ENCODE measurements around the gene SLCO3A1. TPM values are rescaled to one million over a fixed set of nuclear protein-coding genes. Genes with fewer than 3 reads are reported as not detected.

The SLCO3A1 gene
- total RNA-seq, 2 experiments from 2014 or later, result 29.2 to 29.5 TPM

- Mint-ChIP-seq H3K27ac (no peak overlapping the region), H3K27me3 (peaks cover 3% of the 10 kb centered on the region), H3K4me1 (peaks cover 21% of the 10 kb centered on the region), H3K36me3 (peaks cover 9% of the 10 kb centered on the region), H3K4me3 (no peak overlapping the region), H3K9me3 (no peaks in the 10 kb centered on the region)
- ATAC-seq (ENCODE audit: low read depth) (no peak), DNase-seq (no peak)
- POLR2A ChIA-PET, result no interaction called here
These were observed 25.6 kb downstream of the SLCO3A1 start for GRCh38 chr15:91879158-91879557.

- H3K4me3 Mint-ChIP-seq, result no peak overlapping the region
- DNase-seq (no peak), ATAC-seq (ENCODE audit: low read depth) (no peak)
- peaks cover 7% of the 10 kb centered on the region for H3K36me3 Mint-ChIP-seq
- POLR2A ChIA-PET, result no interaction called here
- H3K27me3 Mint-ChIP-seq, result peaks cover 2% of the 10 kb centered on the region
- H3K27ac Mint-ChIP-seq, result no peak overlapping the region
- no peaks in the 10 kb centered on the region for H3K9me3 Mint-ChIP-seq
- peaks cover 15% of the 10 kb centered on the region for H3K4me1 Mint-ChIP-seq
These were observed 26.9 kb downstream of the SLCO3A1 start for GRCh38 chr15:91880373-91880772.

- ATAC-seq (ENCODE audit: low read depth) (no peak), DNase-seq (no peak)
- Mint-ChIP-seq H3K9me3 (no peaks in the 10 kb centered on the region), H3K27ac (no peak overlapping the region), H3K4me3 (no peak overlapping the region), H3K27me3 (peaks cover 2% of the 10 kb centered on the region), H3K4me1 (peaks cover 18% of the 10 kb centered on the region), H3K36me3 (peaks cover 7% of the 10 kb centered on the region)
- POLR2A ChIA-PET, result no interaction called here
These were observed 28.2 kb downstream of the SLCO3A1 start for GRCh38 chr15:91881569-91882297.

- peaks cover 3% of the 10 kb centered on the region for H3K36me3 Mint-ChIP-seq
- no peak overlapping the region for H3K4me3 Mint-ChIP-seq
- no peaks in the 10 kb centered on the region for H3K27me3 Mint-ChIP-seq
- H3K4me1 Mint-ChIP-seq, result peaks cover 18% of the 10 kb centered on the region
- DNase-seq, result no peak
- H3K27ac Mint-ChIP-seq, result no peak overlapping the region
- no peak for ATAC-seq (ENCODE audit: low read depth)
- H3K9me3 Mint-ChIP-seq, result no peaks in the 10 kb centered on the region
- POLR2A ChIA-PET, result no interaction called here
These were observed 29.5 kb downstream of the SLCO3A1 start for GRCh38 chr15:91882858-91883586.

GRCh38 chr15:91884606-91885005, 31.1 kb downstream of the SLCO3A1 start:
- H3K4me1 Mint-ChIP-seq, result peaks cover 18% of the 10 kb centered on the region
- POLR2A ChIA-PET, result no interaction called here
- no peaks in the 10 kb centered on the region for H3K27me3 Mint-ChIP-seq
- H3K27ac Mint-ChIP-seq, result no peak overlapping the region
- ATAC-seq (ENCODE audit: low read depth) (no peak), DNase-seq (no peak)
- no peak overlapping the region for H3K4me3 Mint-ChIP-seq
- H3K36me3 Mint-ChIP-seq, result no peaks in the 10 kb centered on the region
- no peaks in the 10 kb centered on the region for H3K9me3 Mint-ChIP-seq

- no peak overlapping the region for H3K4me3 Mint-ChIP-seq
- no peaks in the 10 kb centered on the region for H3K36me3 Mint-ChIP-seq
- ATAC-seq (ENCODE audit: low read depth) (no peak), DNase-seq (no peak)
- no peak overlapping the region for H3K27ac Mint-ChIP-seq
- H3K4me1 Mint-ChIP-seq, result peaks cover 16% of the 10 kb centered on the region
- no peaks in the 10 kb centered on the region for H3K9me3 Mint-ChIP-seq
- POLR2A ChIA-PET, result no interaction called here
- no peaks in the 10 kb centered on the region for H3K27me3 Mint-ChIP-seq
These were observed 31.5 kb downstream of the SLCO3A1 start for GRCh38 chr15:91885054-91885453.

- ATAC-seq (ENCODE audit: low read depth), result no peak
- Mint-ChIP-seq H3K36me3 (peaks cover 3% of the 10 kb centered on the region), H3K27me3 (no peaks in the 10 kb centered on the region), H3K9me3 (no peaks in the 10 kb centered on the region), H3K4me1 (peaks cover 11% of the 10 kb centered on the region), H3K27ac (no peak overlapping the region), H3K4me3 (no peak overlapping the region)
- no peak for DNase-seq
- POLR2A ChIA-PET, result no interaction called here
These were observed 32.3 kb downstream of the SLCO3A1 start for GRCh38 chr15:91885714-91886270.

GRCh38 chr15:91886878-91887277, 33.4 kb downstream of the SLCO3A1 start:
- H3K27ac Mint-ChIP-seq, result no peak overlapping the region
- POLR2A ChIA-PET, result no interaction called here
- ATAC-seq (ENCODE audit: low read depth), result no peak
- peaks cover 3% of the 10 kb centered on the region for H3K36me3 Mint-ChIP-seq
- H3K4me1 Mint-ChIP-seq, result peaks cover 6% of the 10 kb centered on the region
- no peak overlapping the region for H3K4me3 Mint-ChIP-seq
- H3K27me3 Mint-ChIP-seq, result no peaks in the 10 kb centered on the region
- no peaks in the 10 kb centered on the region for H3K9me3 Mint-ChIP-seq
- no peak for DNase-seq

GRCh38 chr15:91887321-91887720, 33.8 kb downstream of the SLCO3A1 start:
- H3K27ac Mint-ChIP-seq, result no peak overlapping the region
- H3K4me1 Mint-ChIP-seq, result peaks cover 6% of the 10 kb centered on the region
- H3K36me3 Mint-ChIP-seq, result peaks cover 6% of the 10 kb centered on the region
- no peaks in the 10 kb centered on the region for H3K9me3 Mint-ChIP-seq
- POLR2A ChIA-PET, result no interaction called here
- no peak overlapping the region for H3K4me3 Mint-ChIP-seq
- no peak for DNase-seq
- no peaks in the 10 kb centered on the region for H3K27me3 Mint-ChIP-seq
- ATAC-seq (ENCODE audit: low read depth), result no peak

- Mint-ChIP-seq H3K27ac (no peak overlapping the region), H3K27me3 (no peaks in the 10 kb centered on the region), H3K4me1 (peaks cover 6% of the 10 kb centered on the region), H3K9me3 (no peaks in the 10 kb centered on the region), H3K36me3 (peaks cover 12% of the 10 kb centered on the region), H3K4me3 (no peak overlapping the region)
- ATAC-seq (ENCODE audit: low read depth), result no peak
- POLR2A ChIA-PET, result no interaction called here
- no peak for DNase-seq
These were observed 34.4 kb downstream of the SLCO3A1 start for GRCh38 chr15:91887921-91888373.

GRCh38 chr15:91889111-91889815, 35.8 kb downstream of the SLCO3A1 start:
- peaks cover 4% of the 10 kb centered on the region for H3K27me3 Mint-ChIP-seq
- POLR2A ChIA-PET, result interaction anchor here (0.6 kb wide), 1 partner anchor 75 kb away, joined by 3 read pairs; no protein-coding TSS in a partner anchor
- peaks cover 7% of the 10 kb centered on the region for H3K4me1 Mint-ChIP-seq
- H3K4me3 Mint-ChIP-seq, result no peak overlapping the region
- DNase-seq (no peak), ATAC-seq (ENCODE audit: low read depth) (no peak)
- H3K9me3 Mint-ChIP-seq, result peaks cover 7% of the 10 kb centered on the region
- H3K27ac Mint-ChIP-seq, result no peak overlapping the region
- H3K36me3 Mint-ChIP-seq, result peaks cover 20% of the 10 kb centered on the region

GRCh38 chr15:91890614-91891013, 37.1 kb downstream of the SLCO3A1 start:
- Mint-ChIP-seq H3K36me3 (peaks cover 23% of the 10 kb centered on the region), H3K27ac (no peak overlapping the region), H3K9me3 (peaks cover 8% of the 10 kb centered on the region), H3K4me3 (no peak overlapping the region), H3K4me1 (peaks cover 5% of the 10 kb centered on the region), H3K27me3 (peaks cover 4% of the 10 kb centered on the region)
- DNase-seq (no peak), ATAC-seq (ENCODE audit: low read depth) (no peak)
- POLR2A ChIA-PET, result no interaction called here

GRCh38 chr15:91891101-91891500, 37.6 kb downstream of the SLCO3A1 start:
- peaks cover 24% of the 10 kb centered on the region for H3K36me3 Mint-ChIP-seq
- H3K27ac Mint-ChIP-seq, result no peak overlapping the region
- H3K9me3 Mint-ChIP-seq, result peaks cover 8% of the 10 kb centered on the region
- ATAC-seq (ENCODE audit: low read depth) (no peak), DNase-seq (no peak)
- peaks cover 3% of the 10 kb centered on the region for H3K4me1 Mint-ChIP-seq
- H3K4me3 Mint-ChIP-seq, result no peak overlapping the region
- POLR2A ChIA-PET, result no interaction called here
- H3K27me3 Mint-ChIP-seq, result peaks cover 4% of the 10 kb centered on the region
